ENCODE data around the gene ZNF496. TPM values are rescaled to one million over a fixed set of nuclear protein-coding genes. Genes with fewer than 3 reads are reported as not detected.

The ZNF496 gene
- total and polyA plus RNA-seq, 2 of the 4 experiments (the other 2 are of a cell fraction): 11.7 to 16.2 TPM

- Histone ChIP-seq H4K5ac (ENCODE audit: low read depth, low read length) (no peak overlapping the region), H3K18ac (ENCODE audit: low read depth, low read length) (no peak overlapping the region), H2BK120ac (ENCODE audit: low read depth, low read length) (no peak overlapping the region), H2AK9ac (replicated peaks; ENCODE audit: low read depth, low read length, poor library complexity) (no peak overlapping the region), H3K23ac (ENCODE audit: low read depth, low read length) (no peak overlapping the region), H2AFZ (replicated peaks; ENCODE audit: low read length, poor library complexity) (no peak overlapping the region), H4K8ac (ENCODE audit: low read depth in 2 of 2, low read length in 2 of 2) (no peak overlapping the region), H3K9me1 (ENCODE audit: insufficient read depth, low read length) (peaks cover 21% of the 10 kb centered on the region), H3K79me1 (ENCODE audit: low read depth in 1 of 2, low read length in 2 of 2) (peaks cover 40 to 76% of the 10 kb centered on the region in 2 experiments), H3K9ac (ENCODE audit: low read depth, low read length) (no peak overlapping the region), H3K27me3 (ENCODE audit: control insufficient read depth, insufficient read depth, low read length) (no peaks in the 10 kb centered on the region), H4K20me1 (ENCODE audit: insufficient read depth, low read length) (peaks cover 14% of the 10 kb centered on the region), H3K27ac (ENCODE audit: insufficient read depth, low read length) (no peak overlapping the region), H2BK5ac (ENCODE audit: low read depth, low read length, poor library complexity, severe bottlenecking) (no peak overlapping the region), H4K91ac (ENCODE audit: insufficient read depth, low read depth, low read length) (no peak overlapping the region), H2AK5ac (ENCODE audit: low read depth, low read length) (no peak overlapping the region), H3K4me3 (ENCODE audit: insufficient read depth, low read depth, low read length) (no peak overlapping the region), H2BK15ac (ENCODE audit: low read depth, low read length) (no peak overlapping the region), H2BK20ac (ENCODE audit: low read depth, low read length) (no peak overlapping the region), H3K36me3 (ENCODE audit: control insufficient read depth, insufficient read depth, low read length) (peaks cover 11% of the 10 kb centered on the region; the same call in 1 of the 2 replicates), H3K56ac (ENCODE audit: extremely low read depth, insufficient read depth, low read length) (no peak overlapping the region), H3K14ac (replicated peaks; ENCODE audit: low read depth, low read length) (no peak overlapping the region), H3K4me1 (ENCODE audit: control insufficient read depth, insufficient read depth, low read length) (peaks cover 14% of the 10 kb centered on the region), H3K4me2 (ENCODE audit: low read depth, low read length) (no peak overlapping the region), H3K9me3 (ENCODE audit: control insufficient read depth, insufficient read depth, low read length) (no peaks in the 10 kb centered on the region), H3K4ac (ENCODE audit: low read depth, low read length) (no peak overlapping the region)
- intact Hi-C loops (cut with micrococcal nuclease) (no loop called here), in situ Hi-C loops (cut with MboI; ENCODE audit: low sequenced_read_pairs) (no loop called here), dilution Hi-C loops (cut with HindIII; ENCODE audit: low sequenced_read_pairs, unreplicated experiment) (no loop called here)
- ChIA-PET POLR2A (ENCODE audit: unreplicated experiment) (no interaction called here), CTCF (no interaction called here)
- 87% methylated on average over 6 of the region's 11 CpGs; no CpG with 5 or more reads in 1 of the 2 experiments for WGBS, 2 experiments (ENCODE audit: extremely low coverage in 2 of 2, insufficient read length in 1 of 2)
- ATAC-seq (ENCODE audit: low read depth): no peak
- TF ChIP-seq MAFK (IDR thresholded peaks at IDR 0.05; ENCODE audit: low read depth, low read length): no peak
- no peak for DNase-seq
- no TSS peak for BruUV-seq (replicated peaks)
Measured at GRCh38 chr1:247337961-247338360, 6.3 kb upstream of the ZNF496 start.
